ENCODE measurements around the gene GPR141. TPM values are rescaled to one million over a fixed set of nuclear protein-coding genes. Genes with fewer than 3 reads are reported as not detected.

GPR141 gene
- total RNA-seq, 1 donor from 2014 or later = 0.33 TPM

DNA sequence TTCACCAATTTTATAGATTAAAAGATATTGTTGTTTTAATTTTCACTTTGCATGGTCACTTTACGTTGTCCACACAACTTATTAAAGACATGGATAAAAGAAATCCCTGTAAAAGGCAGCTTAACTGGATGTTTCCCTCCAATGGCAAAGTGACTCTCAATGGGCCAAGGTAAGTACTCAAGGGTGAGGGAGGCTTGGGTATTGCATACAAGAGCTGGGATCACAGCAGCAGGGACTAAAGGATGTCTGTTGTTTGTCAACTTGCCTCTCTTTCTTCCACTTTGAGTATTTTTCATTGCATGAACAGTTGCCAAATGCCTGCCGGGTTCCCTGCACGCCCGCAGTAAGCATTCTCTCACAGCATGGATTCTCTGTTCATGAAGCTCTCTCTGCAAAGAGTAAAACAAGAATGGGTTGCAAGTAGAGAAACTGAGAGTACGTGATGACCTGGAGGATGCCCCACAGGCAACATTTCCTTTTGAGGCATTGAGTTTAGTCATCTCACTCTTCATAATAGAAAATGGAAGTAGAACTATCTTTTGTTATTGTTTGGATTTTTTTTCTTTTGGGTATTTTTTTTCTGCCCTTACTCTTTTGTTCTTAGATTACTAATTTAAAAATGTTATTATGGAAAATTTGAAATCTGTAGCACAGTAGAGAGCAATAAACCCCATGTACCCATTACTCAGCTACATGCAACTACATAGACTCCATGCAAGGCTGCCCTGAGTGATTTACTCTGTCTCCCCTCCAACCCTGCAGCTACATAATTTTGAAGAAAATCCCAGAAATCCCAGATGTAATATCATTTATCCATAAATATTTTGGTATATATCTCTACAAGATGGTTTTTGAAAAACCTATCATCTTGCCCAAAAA, 26.3 kb downstream of the GPR141 start:
- TF ChIP-seq, protein P1, sequence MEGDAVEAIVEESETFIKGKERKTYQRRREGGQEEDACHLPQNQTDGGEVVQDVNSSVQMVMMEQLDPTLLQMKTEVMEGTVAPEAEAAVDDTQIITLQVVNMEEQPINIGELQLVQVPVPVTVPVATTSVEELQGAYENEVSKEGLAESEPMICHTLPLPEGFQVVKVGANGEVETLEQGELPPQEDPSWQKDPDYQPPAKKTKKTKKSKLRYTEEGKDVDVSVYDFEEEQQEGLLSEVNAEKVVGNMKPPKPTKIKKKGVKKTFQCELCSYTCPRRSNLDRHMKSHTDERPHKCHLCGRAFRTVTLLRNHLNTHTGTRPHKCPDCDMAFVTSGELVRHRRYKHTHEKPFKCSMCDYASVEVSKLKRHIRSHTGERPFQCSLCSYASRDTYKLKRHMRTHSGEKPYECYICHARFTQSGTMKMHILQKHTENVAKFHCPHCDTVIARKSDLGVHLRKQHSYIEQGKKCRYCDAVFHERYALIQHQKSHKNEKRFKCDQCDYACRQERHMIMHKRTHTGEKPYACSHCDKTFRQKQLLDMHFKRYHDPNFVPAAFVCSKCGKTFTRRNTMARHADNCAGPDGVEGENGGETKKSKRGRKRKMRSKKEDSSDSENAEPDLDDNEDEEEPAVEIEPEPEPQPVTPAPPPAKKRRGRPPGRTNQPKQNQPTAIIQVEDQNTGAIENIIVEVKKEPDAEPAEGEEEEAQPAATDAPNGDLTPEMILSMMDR (IDR thresholded peaks at IDR 0.05; ENCODE audit: borderline replicate concordance) = no peak
- no peaks in the 10 kb centered on the region for H3K36me3 ChIP-seq
- H3K27ac ChIP-seq (replicated peaks) = no peak overlapping the region
- intact Hi-C loops (cut with micrococcal nuclease) = no loop called here
- H3K4me1 ChIP-seq = peaks cover 19% of the 10 kb centered on the region
- H3K9me3 ChIP-seq (replicated peaks) = no peaks in the 10 kb centered on the region
- DNase-seq = no peak
- no peaks in the 10 kb centered on the region for H3K27me3 ChIP-seq (ENCODE audit: low read depth)
- no peak overlapping the region for H3K4me3 ChIP-seq

DNA sequence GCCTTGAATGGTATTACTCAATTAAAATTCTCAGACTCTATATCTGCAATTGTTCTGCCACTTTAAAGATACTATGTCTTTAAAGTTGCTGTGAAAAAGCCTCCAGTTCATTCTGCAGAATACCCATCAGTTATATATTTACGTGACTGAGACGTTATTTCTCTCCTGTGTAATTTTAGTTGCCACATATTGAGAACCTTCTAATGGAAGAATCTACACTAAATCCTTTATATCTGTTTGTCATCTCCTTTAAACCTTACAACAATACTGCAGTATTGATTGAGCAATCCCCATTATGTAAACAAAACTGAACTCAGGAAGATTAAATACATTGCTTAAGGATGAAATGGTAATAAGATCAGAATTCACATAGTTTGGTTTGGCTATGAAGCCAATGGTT, 30.0 kb downstream of the GPR141 start:
- H3K9me3 ChIP-seq (replicated peaks) = no peaks in the 10 kb centered on the region
- TF ChIP-seq, protein P1 (IDR thresholded peaks at IDR 0.05; ENCODE audit: borderline replicate concordance) = no peak

DNA sequence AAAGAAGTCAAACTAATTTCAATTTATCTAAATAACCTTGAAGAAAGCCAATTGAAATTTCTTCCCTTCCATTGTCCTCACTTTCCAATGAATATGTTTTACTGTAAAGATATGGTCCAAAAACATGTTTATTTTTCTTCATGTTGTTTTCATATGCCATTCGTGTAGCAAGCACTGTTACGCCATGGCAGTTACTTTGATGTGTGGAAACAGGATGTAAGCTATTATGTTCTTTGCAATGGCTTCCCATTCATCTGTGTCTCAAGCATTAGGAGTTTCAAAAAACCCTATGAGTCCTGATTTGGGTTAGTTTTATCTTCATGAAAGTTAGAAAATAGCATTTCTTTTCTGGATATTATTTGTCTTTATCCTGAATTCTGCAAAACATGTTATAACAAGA, 31.0 kb downstream of the GPR141 start:
- H3K27me3 ChIP-seq (ENCODE audit: low read depth) = no peaks in the 10 kb centered on the region
- H3K4me1 ChIP-seq = no peaks in the 10 kb centered on the region
- TF ChIP-seq, protein P1 (IDR thresholded peaks at IDR 0.05; ENCODE audit: borderline replicate concordance) = no peak
- H3K4me3 ChIP-seq = no peak overlapping the region
- no peaks in the 10 kb centered on the region for H3K36me3 ChIP-seq
- intact Hi-C loops (cut with micrococcal nuclease) = no loop called here
- no peaks in the 10 kb centered on the region for H3K9me3 ChIP-seq (replicated peaks)
- DNase-seq = no peak
- no peak overlapping the region for H3K27ac ChIP-seq (replicated peaks)

More for the DNA sequence above, 30.0 kb downstream of the GPR141 start:
- Histone ChIP-seq H3K4me3 (no peak overlapping the region), H3K27ac (replicated peaks) (no peak overlapping the region), H3K36me3 (no peaks in the 10 kb centered on the region), H3K4me1 (peaks cover 1% of the 10 kb centered on the region), H3K27me3 (ENCODE audit: low read depth) (no peaks in the 10 kb centered on the region)
- intact Hi-C loops (cut with micrococcal nuclease) = no loop called here
- DNase-seq = no peak

DNA sequence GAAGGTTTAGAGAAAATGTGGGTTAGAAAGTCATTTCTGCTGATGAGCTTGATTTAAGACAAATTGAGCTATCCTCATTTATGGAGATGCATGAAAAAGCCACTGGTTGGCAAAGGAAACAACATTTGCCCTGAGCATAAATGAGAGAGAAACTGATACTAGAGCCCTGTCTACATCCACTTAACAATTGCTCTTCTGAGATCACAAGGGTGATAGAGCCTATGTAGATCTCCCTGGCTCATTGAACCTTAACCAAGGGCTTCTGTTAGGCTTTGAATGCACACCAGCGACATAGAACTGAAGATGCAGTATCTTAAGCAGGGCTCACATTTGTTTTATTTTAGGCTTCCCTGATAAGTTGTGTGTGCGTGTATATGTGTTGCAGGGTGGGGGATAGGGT, 35.0 kb downstream of the GPR141 start:
- Histone ChIP-seq H3K27me3 (ENCODE audit: low read depth) (no peaks in the 10 kb centered on the region), H3K27ac (replicated peaks) (no peak overlapping the region), H3K9me3 (replicated peaks) (no peaks in the 10 kb centered on the region), H3K4me3 (no peak overlapping the region), H3K4me1 (no peaks in the 10 kb centered on the region), H3K36me3 (no peaks in the 10 kb centered on the region)
- DNase-seq = no peak
- intact Hi-C loops (cut with micrococcal nuclease) = no loop called here
- TF ChIP-seq, protein P1 (IDR thresholded peaks at IDR 0.05; ENCODE audit: borderline replicate concordance) = no peak

DNA sequence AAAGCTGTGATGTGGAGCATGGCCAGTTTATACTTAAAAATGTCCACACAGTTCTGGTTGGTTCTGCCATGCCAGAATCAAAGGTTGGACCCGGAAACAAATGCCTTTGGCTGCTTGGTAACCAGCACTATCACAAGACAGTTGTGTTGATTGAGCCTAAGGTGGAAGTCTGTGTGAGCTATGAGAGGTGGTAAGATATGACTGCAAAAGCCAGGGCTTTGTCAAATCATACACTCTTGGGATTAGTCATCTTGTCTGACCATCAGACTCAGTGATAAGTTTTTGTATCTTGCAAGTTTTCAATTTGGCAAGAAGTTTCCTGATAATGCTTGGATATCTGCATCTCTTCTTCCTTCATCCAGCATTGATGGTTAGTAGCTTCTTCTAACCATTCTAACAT, 35.5 kb downstream of the GPR141 start:
- Histone ChIP-seq H3K27ac (replicated peaks) (no peak overlapping the region), H3K27me3 (ENCODE audit: low read depth) (no peaks in the 10 kb centered on the region), H3K4me3 (no peak overlapping the region), H3K4me1 (no peaks in the 10 kb centered on the region), H3K9me3 (replicated peaks) (no peaks in the 10 kb centered on the region), H3K36me3 (no peaks in the 10 kb centered on the region)
- intact Hi-C loops (cut with micrococcal nuclease) = no loop called here
- TF ChIP-seq, protein P1 (IDR thresholded peaks at IDR 0.05; ENCODE audit: borderline replicate concordance) = no peak
- no peak for DNase-seq
